ENCODE results near the gene SCNN1A. TPM values are rescaled to one million over a fixed set of nuclear protein-coding genes. Genes with fewer than 3 reads are reported as not detected.

Gene SCNN1A
- total and polyA plus RNA-seq, 9 donors, result 1.2 to 141 (median 10.8) TPM

- intact Hi-C loops (cut with DNase I), result no loop called here
- H3K27ac ChIP-seq, result no peak overlapping the region
- no peaks in the 10 kb centered on the region for H3K27me3 ChIP-seq
- no peaks in the 10 kb centered on the region for H3K36me3 ChIP-seq
- no peak for DNase-seq
- H3K9me3 ChIP-seq, result no peaks in the 10 kb centered on the region
- peaks cover 4% of the 10 kb centered on the region for H3K4me1 ChIP-seq (ENCODE audit: insufficient read depth)
- H3K4me3 ChIP-seq, result no peak overlapping the region
- TF ChIP-seq EP300 (IDR thresholded peaks at IDR 0.05) (no peak), CTCF (IDR thresholded peaks at IDR 0.05) (no peak), POLR2A (IDR thresholded peaks at IDR 0.05) (no peak)
- 75 to 82% (median 77%) methylated on average over 15 of the region's 15 CpGs for WGBS, 3 donors
These were observed 14.9 kb upstream of the SCNN1A start for GRCh38 chr12:6390084-6390799.

DNA sequence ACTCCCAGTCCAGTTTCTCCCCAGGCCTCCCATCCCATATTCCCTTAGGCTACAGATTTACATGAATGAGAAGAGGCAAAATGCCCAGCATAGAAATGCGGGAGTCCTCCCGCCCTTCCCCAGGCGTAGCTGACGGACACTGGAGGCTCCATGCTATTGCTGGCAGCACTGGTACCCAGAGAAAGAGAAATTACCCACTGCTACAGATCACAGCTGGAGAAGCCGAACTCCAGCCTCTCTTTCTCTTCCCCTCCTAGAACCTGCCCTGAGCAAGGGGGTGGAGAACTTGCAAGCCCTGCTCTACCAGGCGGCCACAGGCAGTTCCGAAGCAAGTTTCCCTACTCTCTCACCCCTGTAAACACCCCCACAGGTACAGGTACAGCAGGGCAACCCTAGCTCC is 12.2 kb upstream of the SCNN1A start:
- H3K4me1 ChIP-seq (ENCODE audit: insufficient read depth), result peaks cover 11% of the 10 kb centered on the region
- H3K36me3 ChIP-seq, result no peaks in the 10 kb centered on the region
- no peak overlapping the region for H3K27ac ChIP-seq
- no peak overlapping the region for H3K4me3 ChIP-seq
- intact Hi-C loops (cut with DNase I), result no loop called here
- H3K27me3 ChIP-seq, result no peaks in the 10 kb centered on the region
- no peak for DNase-seq
- no peaks in the 10 kb centered on the region for H3K9me3 ChIP-seq
- 91 to 93% (median 92%) methylated on average over 7 of the region's 7 CpGs for WGBS, 3 donors
- TF ChIP-seq POLR2A (IDR thresholded peaks at IDR 0.05) (no peak), CTCF (IDR thresholded peaks at IDR 0.05) (no peak), EP300 (IDR thresholded peaks at IDR 0.05) (no peak)

DNA sequence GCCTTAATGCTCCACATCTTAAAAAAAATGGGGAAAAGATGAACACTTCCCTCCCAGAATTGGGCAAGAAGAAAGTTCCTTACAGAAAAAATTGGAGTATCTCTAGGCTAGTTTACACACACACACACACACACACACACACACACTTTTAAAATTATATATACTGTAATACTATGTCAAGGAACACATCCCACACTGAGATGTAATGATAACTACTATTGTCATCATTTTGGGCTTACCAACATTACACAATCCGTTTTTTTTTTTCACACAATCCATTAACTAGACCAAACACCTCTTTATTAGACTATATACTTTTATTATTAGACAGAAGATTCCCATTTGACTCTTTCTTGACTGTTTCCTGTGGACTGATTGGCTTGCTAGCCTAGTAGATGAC is 11.1 kb upstream of the SCNN1A start:
- Histone ChIP-seq H3K9me3 (no peaks in the 10 kb centered on the region), H3K27me3 (no peaks in the 10 kb centered on the region), H3K4me3 (no peak overlapping the region), H3K36me3 (no peaks in the 10 kb centered on the region), H3K4me1 (ENCODE audit: insufficient read depth) (peaks cover 10% of the 10 kb centered on the region), H3K27ac (no peak overlapping the region)
- intact Hi-C loops (cut with DNase I), result no loop called here
- no peak for DNase-seq
- TF ChIP-seq POLR2A (IDR thresholded peaks at IDR 0.05), result no peak
- no peak for TF ChIP-seq EP300 (IDR thresholded peaks at IDR 0.05)
- no peak for TF ChIP-seq CTCF (IDR thresholded peaks at IDR 0.05)
- WGBS, 3 donors, result 58 to 72% (median 64%) methylated on average over 1 of the region's 1 CpG

- no peaks in the 10 kb centered on the region for H3K9me3 ChIP-seq
- WGBS, 3 donors, result 79 to 81% (median 80%) methylated on average over 11 of the region's 11 CpGs
- peaks cover 10% of the 10 kb centered on the region for H3K4me1 ChIP-seq (ENCODE audit: insufficient read depth)
- intact Hi-C loops (cut with DNase I), result no loop called here
- no peaks in the 10 kb centered on the region for H3K36me3 ChIP-seq
- peak overlapping the region in 1 of 2 donors; percentile 30 for H3K27ac ChIP-seq
- no peak for DNase-seq
- no peak overlapping the region for H3K4me3 ChIP-seq
- no peaks in the 10 kb centered on the region for H3K27me3 ChIP-seq
- TF ChIP-seq CTCF (IDR thresholded peaks at IDR 0.05), result no peak
- TF ChIP-seq EP300 (IDR thresholded peaks at IDR 0.05), result no peak
- TF ChIP-seq POLR2A (IDR thresholded peaks at IDR 0.05), result no peak
These were observed 10.7 kb upstream of the SCNN1A start for GRCh38 chr12:6386038-6386437.

All from ovary (tissue), 9 donors.